Subcutaneous adipose tissue (tissue), 4 donors: Measurements from ENCODE around the gene RETREG3. TPM values are rescaled to one million over a fixed set of nuclear protein-coding genes. Genes with fewer than 3 reads are reported as not detected.

Source experiments
- CTCF ChIP-seq: fragments of 450-650 bp; IDR thresholded peaks from one replicate; pipeline ENCODE4 v1.5.1; 2016; ENCODE audit warnings: low read depth, mild to moderate bottlenecking, control low read depth, antibody characterized with exemption, moderate library complexity
- total RNA-seq, 4 donors: library from RNA; depleted of rRNA; stranded (reverse); fragments of >200 nt; gene quantifications; one replicate each; pipeline ENCODE4 v1.1.0, GENCODE V29; 2016

Gene RETREG3
- total RNA-seq, 4 donors from 2014 or later = 36.4 to 62.0 (median 57.4) TPM

DNA sequence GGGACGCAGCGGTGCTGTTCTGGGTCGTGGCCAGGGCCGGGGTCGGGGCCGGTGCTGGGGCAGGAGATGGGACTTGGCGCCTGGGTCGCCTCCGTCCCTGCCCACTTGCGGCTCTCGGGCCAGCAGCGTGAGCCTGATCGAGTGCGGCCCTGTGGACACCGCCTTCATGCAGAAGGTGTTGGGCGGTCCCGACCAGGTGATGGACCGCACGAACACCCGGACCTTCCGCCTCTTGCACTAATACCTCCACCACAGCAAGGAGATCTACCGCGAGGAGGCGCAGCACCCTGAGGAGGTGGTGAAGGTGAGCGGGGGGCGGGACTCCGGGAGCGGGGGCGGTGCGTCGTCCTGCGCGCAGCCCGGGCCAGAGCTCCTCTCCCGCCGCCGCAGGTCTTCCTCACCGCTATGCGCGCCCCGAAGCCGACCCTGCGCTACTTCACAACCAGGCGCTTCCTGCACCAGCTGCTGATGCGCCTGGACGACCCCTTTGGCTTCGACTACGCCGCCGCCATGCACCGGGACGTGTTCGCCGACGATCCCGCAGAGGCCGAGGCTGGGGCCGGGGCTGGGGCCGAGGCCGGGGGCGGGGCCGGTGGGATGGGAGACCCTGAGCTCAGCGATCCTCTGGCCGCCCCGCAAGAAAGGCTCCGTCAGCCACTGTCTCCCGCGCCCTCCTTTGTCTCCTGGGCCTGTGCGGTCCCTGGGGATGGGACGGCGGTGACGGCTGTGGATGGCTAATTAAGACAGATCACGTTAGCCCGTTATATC is 60.9 kb downstream of the RETREG3 start:
- no peak for TF ChIP-seq CTCF

- TF ChIP-seq CTCF = no peak
Measured at GRCh38 chr17:42547698-42548069, 61.5 kb downstream of the RETREG3 start.

GRCh38 chr17:42547001-42547461 is 62.1 kb downstream of the RETREG3 start:
- no peak for TF ChIP-seq CTCF

DNA sequence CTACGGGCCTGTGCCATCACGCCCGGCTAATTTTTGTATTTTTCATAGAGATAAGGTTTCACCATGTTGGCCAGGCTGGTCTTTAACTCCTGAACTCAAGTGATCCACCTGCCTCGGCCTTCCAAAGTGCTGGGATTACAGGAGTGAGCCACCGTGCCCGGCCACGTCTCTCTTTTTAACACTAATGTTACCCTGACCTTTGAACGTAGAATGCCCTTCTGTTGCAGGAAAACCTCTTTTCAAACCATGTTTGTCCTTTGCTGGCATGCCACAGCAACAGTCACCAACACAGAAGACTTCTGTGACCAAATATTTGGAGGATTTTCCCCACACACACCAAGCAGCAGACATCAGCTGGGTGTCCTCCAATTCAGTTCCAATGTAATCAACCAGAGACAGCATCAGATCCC is 64.3 kb downstream of the RETREG3 start:
- TF ChIP-seq CTCF = no peak

- no peak for TF ChIP-seq CTCF
Measured at GRCh38 chr17:42543190-42544079, 65.7 kb downstream of the RETREG3 start.

DNA sequence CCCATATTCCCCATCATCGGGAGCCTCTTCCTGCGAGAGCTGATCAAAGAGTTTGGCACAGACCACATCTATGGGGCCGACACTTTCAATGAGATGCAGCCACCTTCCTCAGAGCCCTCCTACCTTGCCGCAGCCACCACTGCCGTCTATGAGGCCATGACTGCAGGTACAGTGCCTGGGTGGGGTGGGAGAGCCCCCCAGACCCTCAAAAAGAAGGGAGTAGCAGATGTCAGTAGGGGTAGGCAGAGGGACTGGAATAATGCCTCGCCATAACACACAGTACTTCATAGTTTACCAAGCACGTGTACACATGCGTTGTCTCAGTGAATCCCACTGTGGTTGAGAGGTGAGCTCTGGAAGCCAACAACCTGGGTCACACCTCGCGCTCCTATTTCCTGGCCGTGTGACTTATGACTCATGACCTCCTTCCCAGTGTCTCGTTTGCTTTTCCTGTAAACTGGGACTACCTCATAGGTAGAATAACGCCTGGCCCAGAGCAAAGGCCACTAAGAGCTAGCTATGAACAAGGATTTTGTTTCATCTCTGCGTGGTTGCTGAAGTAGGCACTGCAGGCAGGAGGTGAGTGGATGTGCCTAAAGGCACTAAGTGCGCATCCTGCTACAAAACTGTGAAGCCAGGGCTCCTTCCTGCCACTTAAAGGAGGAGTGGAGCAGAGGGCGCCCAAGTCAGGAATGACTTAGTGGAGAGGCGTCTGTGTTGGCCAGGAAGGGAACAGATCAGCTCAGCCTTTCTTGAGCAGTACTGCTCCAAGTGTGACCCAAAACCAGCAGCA is 67.9 kb downstream of the RETREG3 start:
- TF ChIP-seq CTCF = no peak

- TF ChIP-seq CTCF = no peak
Measured at GRCh38 chr17:42538482-42538881, 70.7 kb downstream of the RETREG3 start.
